BLaER1 (cell line): ENCODE measurements around the gene SECISBP2L.

Experiments
- H3K27ac ChIP-seq: shearing (Covaris generic); formaldehyde crosslinking; 2 replicates; pipeline ENCODE4 v1.8.1; 2022
- H3K27me3 ChIP-seq: shearing (Covaris generic); formaldehyde crosslinking; 2 replicates; pipeline ENCODE4 v1.8.1; 2022
- H3K36me3 ChIP-seq: shearing (Covaris generic); formaldehyde crosslinking; 2 replicates; pipeline ENCODE4 v1.8.1; 2022
- H3K4me1 ChIP-seq: shearing (Covaris generic); formaldehyde crosslinking; 2 replicates; pipeline ENCODE4 v1.8.1; 2022
- H3K4me2 ChIP-seq: shearing (Covaris generic); formaldehyde crosslinking; 2 replicates; pipeline ENCODE4 v1.8.1; 2022
- H3K4me3 ChIP-seq: shearing (Covaris generic); formaldehyde crosslinking; 2 replicates; pipeline ENCODE4 v1.8.1; 2022
- H3K9ac ChIP-seq: shearing (Covaris generic); formaldehyde crosslinking; 2 replicates; pipeline ENCODE4 v1.8.1; 2022
- H3K9me3 ChIP-seq: shearing (Covaris generic); formaldehyde crosslinking; 2 replicates; pipeline ENCODE4 v1.8.1; 2022
- H4K20me1 ChIP-seq: shearing (Covaris generic); formaldehyde crosslinking; 2 replicates; pipeline ENCODE4 v1.8.1; 2022
- Cebpa-rat ChIP-seq: shearing (Covaris generic); IDR thresholded peaks from 2 replicates; pipeline ENCODE4 v1.8.1; 2022

The SECISBP2L gene

GRCh38 chr15:48954538-48954937 is 91.7 kb downstream of the SECISBP2L start:
- H3K4me3 ChIP-seq: no peak overlapping the region
- no peaks in the 10 kb centered on the region for H3K36me3 ChIP-seq
- H3K4me2 ChIP-seq: no peak overlapping the region
- H3K27me3 ChIP-seq: no peaks in the 10 kb centered on the region
- no peak overlapping the region for H3K9ac ChIP-seq
- no peaks in the 10 kb centered on the region for H4K20me1 ChIP-seq
- H3K4me1 ChIP-seq: no peaks in the 10 kb centered on the region
- TF ChIP-seq Cebpa-rat: no peak
- H3K9me3 ChIP-seq: no peaks in the 10 kb centered on the region
- no peak overlapping the region for H3K27ac ChIP-seq

- Histone ChIP-seq H3K9ac (no peak overlapping the region), H3K9me3 (no peaks in the 10 kb centered on the region), H3K4me2 (no peak overlapping the region), H3K27me3 (no peaks in the 10 kb centered on the region), H4K20me1 (no peaks in the 10 kb centered on the region), H3K27ac (no peak overlapping the region), H3K36me3 (no peaks in the 10 kb centered on the region), H3K4me3 (no peak overlapping the region), H3K4me1 (peaks cover 22% of the 10 kb centered on the region)
- no peak for TF ChIP-seq Cebpa-rat
Measured at GRCh38 chr15:48946840-48947187, 99.4 kb downstream of the SECISBP2L start.

GRCh38 chr15:48946074-48946839 is 100.0 kb downstream of the SECISBP2L start:
- no peak overlapping the region for H3K4me2 ChIP-seq
- no peaks in the 10 kb centered on the region for H3K27me3 ChIP-seq
- H3K4me1 ChIP-seq: peaks cover 22% of the 10 kb centered on the region
- H3K4me3 ChIP-seq: no peak overlapping the region
- H3K36me3 ChIP-seq: no peaks in the 10 kb centered on the region
- H3K9me3 ChIP-seq: no peaks in the 10 kb centered on the region
- no peak for TF ChIP-seq Cebpa-rat
- no peaks in the 10 kb centered on the region for H4K20me1 ChIP-seq
- H3K9ac ChIP-seq: no peak overlapping the region
- H3K27ac ChIP-seq: no peak overlapping the region

- H3K4me2 ChIP-seq: peak overlapping the region; percentile 36; the same call in 1 of the 2 replicates
- no peaks in the 10 kb centered on the region for H4K20me1 ChIP-seq
- H3K4me1 ChIP-seq: peaks cover 22% of the 10 kb centered on the region
- no peak overlapping the region for H3K4me3 ChIP-seq
- H3K27me3 ChIP-seq: no peaks in the 10 kb centered on the region
- no peak overlapping the region for H3K9ac ChIP-seq
- no peaks in the 10 kb centered on the region for H3K9me3 ChIP-seq
- H3K36me3 ChIP-seq: no peaks in the 10 kb centered on the region
- TF ChIP-seq Cebpa-rat: no peak
- H3K27ac ChIP-seq: no peak overlapping the region
Measured at GRCh38 chr15:48945386-48945785, 100.9 kb downstream of the SECISBP2L start.

- no peaks in the 10 kb centered on the region for H3K36me3 ChIP-seq
- H4K20me1 ChIP-seq: no peaks in the 10 kb centered on the region
- H3K4me1 ChIP-seq: peaks cover 22% of the 10 kb centered on the region
- TF ChIP-seq Cebpa-rat: no peak
- H3K9me3 ChIP-seq: no peaks in the 10 kb centered on the region
- no peak overlapping the region for H3K27ac ChIP-seq
- no peak overlapping the region for H3K4me3 ChIP-seq
- no peak overlapping the region for H3K9ac ChIP-seq
- no peak overlapping the region for H3K4me2 ChIP-seq
- H3K27me3 ChIP-seq: no peaks in the 10 kb centered on the region
Measured at GRCh38 chr15:48941904-48942303, 104.3 kb downstream of the SECISBP2L start.

DNA sequence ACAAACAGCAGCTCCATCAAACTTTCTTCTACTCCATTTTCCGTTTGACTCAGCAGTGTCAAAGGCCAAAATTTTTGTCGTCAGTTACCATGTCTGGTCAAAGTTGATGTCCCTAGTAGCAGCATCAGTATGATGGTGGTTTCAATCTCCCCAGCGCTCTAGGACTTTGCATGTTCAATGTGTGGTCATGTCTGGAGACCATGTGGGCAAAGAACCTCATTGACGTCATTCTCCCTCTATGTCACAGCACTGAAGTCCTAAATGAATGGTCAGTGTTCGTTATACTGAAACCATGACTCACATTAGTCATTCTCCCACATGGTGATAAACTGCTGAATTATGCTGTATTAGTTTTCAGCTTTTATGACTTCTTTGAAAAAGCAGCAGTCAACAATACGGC is 105.7 kb downstream of the SECISBP2L start:
- H3K4me2 ChIP-seq: no peak overlapping the region
- TF ChIP-seq Cebpa-rat: no peak
- H3K4me3 ChIP-seq: no peak overlapping the region
- no peaks in the 10 kb centered on the region for H3K27me3 ChIP-seq
- peaks cover 14% of the 10 kb centered on the region for H3K4me1 ChIP-seq
- H4K20me1 ChIP-seq: no peaks in the 10 kb centered on the region
- H3K27ac ChIP-seq: no peak overlapping the region
- no peaks in the 10 kb centered on the region for H3K36me3 ChIP-seq
- H3K9me3 ChIP-seq: no peaks in the 10 kb centered on the region
- no peak overlapping the region for H3K9ac ChIP-seq

DNA sequence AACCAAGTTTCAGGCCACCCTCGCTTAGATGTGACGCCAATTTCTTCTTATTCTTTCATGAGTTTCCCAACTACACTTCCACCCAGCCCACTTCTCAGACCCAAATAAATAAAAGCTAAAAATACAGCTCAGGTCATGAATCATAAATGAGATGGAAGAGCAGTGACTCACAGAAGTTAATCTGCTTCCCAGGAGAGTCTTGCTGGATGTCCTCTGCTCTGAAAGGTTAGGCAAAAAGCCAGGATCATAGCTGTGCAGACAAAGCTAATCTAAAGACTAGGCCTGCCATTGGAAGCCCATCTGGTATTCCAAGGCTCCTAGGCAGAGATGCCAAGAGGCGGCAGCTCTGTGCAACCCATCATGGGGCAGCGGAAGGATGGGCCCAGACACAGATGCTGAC is 106.6 kb downstream of the SECISBP2L start:
- no peak overlapping the region for H3K4me2 ChIP-seq

More for the DNA sequence above, 106.6 kb downstream of the SECISBP2L start:
- H3K9ac ChIP-seq: no peak overlapping the region
- H3K27me3 ChIP-seq: no peaks in the 10 kb centered on the region
- H3K27ac ChIP-seq: no peak overlapping the region
- H3K4me1 ChIP-seq: peaks cover 5% of the 10 kb centered on the region
- H3K4me3 ChIP-seq: no peak overlapping the region
- no peaks in the 10 kb centered on the region for H3K9me3 ChIP-seq
- no peaks in the 10 kb centered on the region for H4K20me1 ChIP-seq
- no peak for TF ChIP-seq Cebpa-rat
- H3K36me3 ChIP-seq: no peaks in the 10 kb centered on the region
